H1 (cell line): ENCODE results near the gene ACAA1. TPM values are rescaled to one million over a fixed set of nuclear protein-coding genes. Genes with fewer than 3 reads are reported as not detected.

Experiments
- CTCF ChIA-PET: fragments of 300-600 bp; sonication (Branson Sonifier 250); formaldehyde crosslinking; loops from one replicate; lab custom pipeline; 2021; ENCODE audit not compliant: partially characterized antibody; lab: Charles Lee
- POLR2A ChIA-PET: fragments of 300-600 bp; sonication (Branson Sonifier 250); formaldehyde crosslinking; loops from one replicate; lab custom pipeline; 2021; ENCODE audit warnings: inconsistent platforms; ENCODE audit not compliant: partially characterized antibody; lab: Charles Lee
- DNase-seq, 2 experiments: peaks; one replicate each; pipeline versions ENCODE4 v3.0.0 to v3.0.0-alpha.2; 2010 to 2022; ENCODE audit warnings: low spot score in 2 of 2, low read depth in 1 of 2, mixed read lengths in 1 of 2
- FAIRE-seq: peaks from 2 replicates; lab custom pipeline; 2011; peaks lifted over from hg19 to GRCh38; lab: Jason Lieb, UNC
- H2AFZ ChIP-seq: 2 replicates; pipeline ENCODE4 v1.8.1; 2012; ENCODE audit warnings: low read length, inconsistent platforms
- H2AK5ac ChIP-seq: 2 replicates; pipeline ENCODE4 v1.6.1; 2013; ENCODE audit warnings: low read depth, low read length
- H2BK120ac ChIP-seq: replicated peaks from 2 replicates; pipeline ENCODE3; 2013; ENCODE audit warnings: low read depth, low read length, inconsistent platforms
- H2BK12ac ChIP-seq: 2 replicates; pipeline ENCODE4 v1.6.1; 2013; ENCODE audit warnings: low read depth, low read length
- H2BK15ac ChIP-seq: 2 replicates; pipeline ENCODE4 v1.6.1; 2013; ENCODE audit warnings: low read length
- H2BK20ac ChIP-seq: 2 replicates; pipeline ENCODE4 v1.6.1; 2013; ENCODE audit warnings: low read length
- H2BK5ac ChIP-seq: 2 replicates; pipeline ENCODE4 v1.6.1; 2013; ENCODE audit warnings: low read depth, low read length
- H3K14ac ChIP-seq: 2 replicates; pipeline ENCODE4 v1.6.1; 2013; ENCODE audit warnings: inconsistent platforms; ENCODE audit not compliant: insufficient read length
- H3K18ac ChIP-seq: 2 replicates; pipeline ENCODE4 v1.6.1; 2013; ENCODE audit warnings: low read length; ENCODE audit errors: extremely low read depth
- H3K23ac ChIP-seq: 2 replicates; pipeline ENCODE4 v1.6.1; 2013; ENCODE audit warnings: inconsistent platforms; ENCODE audit not compliant: insufficient read length
- H3K23me2 ChIP-seq: 2 replicates; pipeline ENCODE4 v1.6.1; 2013; ENCODE audit warnings: low read depth, low read length
- H3K27ac ChIP-seq: 2 replicates; pipeline ENCODE4 v1.6.1; 2011; ENCODE audit warnings: low read depth, low read length, inconsistent platforms
- H3K27me3 ChIP-seq, 4 experiments: replicated peaks in 1 of 4; 1 replicate in 1 of 4; 2 replicates in 3 of 4; pipeline versions ENCODE4 v1.6.1 to v1.8.1; 2011 to 2013; ENCODE audit warnings: low read length in 3 of 4, mild to moderate bottlenecking in 3 of 4, inconsistent platforms in 2 of 4, mixed read lengths in 2 of 4, moderate library complexity in 1 of 4; ENCODE audit not compliant: control insufficient read depth in 3 of 4, insufficient read depth in 3 of 4; ENCODE audit errors: extremely low read depth in 1 of 4
- H3K36me3 ChIP-seq, 4 experiments: 2 replicates each; pipeline versions ENCODE4 v1.6.1 to v1.8.1; 2011 to 2013; ENCODE audit warnings: mild to moderate bottlenecking in 4 of 4, low read length in 3 of 4, moderate library complexity in 2 of 4, control low read depth in 1 of 4, inconsistent platforms in 1 of 4; ENCODE audit not compliant: insufficient read depth in 4 of 4, control insufficient read depth in 2 of 4
- H3K4ac ChIP-seq: replicated peaks from 2 replicates; pipeline ENCODE3; 2013; ENCODE audit warnings: low read length, low read depth, mixed read lengths, inconsistent platforms; ENCODE audit not compliant: insufficient read length
- H3K4me1 ChIP-seq, 4 experiments: replicated peaks in 1 of 4; 1 replicate in 1 of 4; 2 replicates in 3 of 4; pipeline versions ENCODE4 v1.6.1 to v1.8.1; 2011 to 2013; ENCODE audit warnings: low read length in 3 of 4, inconsistent platforms in 2 of 4, mixed read lengths in 1 of 4; ENCODE audit not compliant: insufficient read depth in 4 of 4, control insufficient read depth in 3 of 4
- H3K4me2 ChIP-seq, 2 experiments: 2 replicates each; pipeline versions ENCODE4 v1.6.1 to v1.8.1; 2011 to 2013; ENCODE audit warnings: low read depth in 2 of 2, low read length in 2 of 2, control low read depth in 1 of 2, inconsistent platforms in 1 of 2, mild to moderate bottlenecking in 1 of 2; ENCODE audit not compliant: insufficient read depth in 1 of 2
- H3K4me3 ChIP-seq, 4 experiments: fragments of 200-600, 300-600 bp in 1 of 4; sonication (generic), shearing (Covaris generic), sonication (Bioruptor Twin) in 1 of 4; 2 replicates each; pipeline versions ENCODE4 v1.5.1 to v1.8.1; 2011 to 2016; ENCODE audit warnings: low read length in 4 of 4, low read depth in 3 of 4, control low read depth in 2 of 4, inconsistent platforms in 2 of 4, mild to moderate bottlenecking in 2 of 4, mixed read lengths in 1 of 4, moderate library complexity in 1 of 4; ENCODE audit not compliant: insufficient read depth in 2 of 4; ENCODE audit errors: extremely low read depth in 1 of 4
- H3K56ac ChIP-seq: replicated peaks from 2 replicates; pipeline ENCODE3; 2013; ENCODE audit warnings: low read depth, mild to moderate bottlenecking, mixed read lengths, low read length, inconsistent platforms; ENCODE audit not compliant: insufficient read length
- H3K79me1 ChIP-seq: 2 replicates; pipeline ENCODE4 v1.6.1; 2013; ENCODE audit warnings: low read depth, low read length, control low read depth
- H3K79me2 ChIP-seq, 2 experiments: 2 replicates each; pipeline versions ENCODE4 v1.6.1 to v1.8.1; 2012 to 2013; ENCODE audit warnings: low read length in 2 of 2, mild to moderate bottlenecking in 2 of 2, inconsistent platforms in 1 of 2; ENCODE audit not compliant: insufficient read depth in 2 of 2, control insufficient read depth in 1 of 2
- H3K9ac ChIP-seq, 4 experiments: replicated peaks in 1 of 4; 1 replicate in 1 of 4; 2 replicates in 3 of 4; pipeline versions ENCODE4 v1.6.1 to v1.8.1; 2011 to 2013; ENCODE audit warnings: low read depth in 3 of 4, low read length in 3 of 4, control low read depth in 2 of 4, mild to moderate bottlenecking in 2 of 4, moderate library complexity in 2 of 4, inconsistent platforms in 1 of 4; ENCODE audit errors: extremely low read depth in 1 of 4
- H3K9me3 ChIP-seq, 2 experiments: 2 replicates each; pipeline versions ENCODE4 v1.6.1 to v1.8.1; 2012 to 2013; ENCODE audit warnings: mild to moderate bottlenecking in 2 of 2, moderate library complexity in 2 of 2, control low read depth in 1 of 2, inconsistent platforms in 1 of 2, low read depth in 1 of 2, low read length in 1 of 2, mixed read lengths in 1 of 2; ENCODE audit not compliant: insufficient read depth in 2 of 2
- H4K20me1 ChIP-seq, 2 experiments: replicated peaks in 1 of 2; 2 replicates each; pipeline versions ENCODE3 to v1.8.1; 2011 to 2013; ENCODE audit warnings: inconsistent platforms in 2 of 2, low read length in 2 of 2, mild to moderate bottlenecking in 1 of 2; ENCODE audit not compliant: insufficient read depth in 2 of 2, control insufficient read depth in 1 of 2
- H4K5ac ChIP-seq: 2 replicates; pipeline ENCODE4 v1.6.1; 2013; ENCODE audit warnings: low read length, low read depth, mixed read lengths, inconsistent platforms; ENCODE audit not compliant: insufficient read length
- H4K8ac ChIP-seq: 2 replicates; pipeline ENCODE4 v1.8.0; 2013; ENCODE audit warnings: mild to moderate bottlenecking, moderate library complexity, low read length, inconsistent platforms; ENCODE audit not compliant: insufficient read depth; ENCODE audit errors: extremely low read depth
- H4K91ac ChIP-seq: replicated peaks from 2 replicates; pipeline ENCODE3; 2013; ENCODE audit warnings: low read length, mixed read lengths, inconsistent platforms; ENCODE audit not compliant: insufficient read length
- CREB1 ChIP-seq: IDR thresholded peaks from 2 replicates; pipeline ENCODE4 v1.6.1; 2012; ENCODE audit warnings: inconsistent platforms
- FOSL1 ChIP-seq: IDR thresholded peaks from 2 replicates; pipeline ENCODE4 v1.6.1; 2011; ENCODE audit warnings: mild to moderate bottlenecking, low read depth, low read length, moderate library complexity; ENCODE audit not compliant: insufficient read depth
- HDAC2 ChIP-seq, 2 experiments: fragments of 300-600 bp in 1 of 2; sonication (generic) in 1 of 2; IDR thresholded peaks; 2 replicates each; pipeline ENCODE4 v1.6.1; 2011 to 2012; ENCODE audit warnings: low read depth in 2 of 2, low read length in 2 of 2, mild to moderate bottlenecking in 2 of 2, moderate library complexity in 2 of 2, borderline replicate concordance in 1 of 2, inconsistent platforms in 1 of 2
- JUND ChIP-seq: IDR thresholded peaks from 2 replicates; pipeline ENCODE4 v1.6.1; 2011; ENCODE audit warnings: mild to moderate bottlenecking, improper control_type of control experiment, low read length
- MAFK ChIP-seq: IDR thresholded peaks from 2 replicates; pipeline ENCODE4 v1.6.1; 2012; ENCODE audit warnings: low read depth, mild to moderate bottlenecking, improper control_type of control experiment, low read length
- PHF8 ChIP-seq: fragments of 200-600 bp; sonication (generic); conservative IDR thresholded peaks from 2 replicates; pipeline ENCODE4 v1.7.1; 2012; ENCODE audit warnings: low read depth, mild to moderate bottlenecking, inconsistent platforms, low read length, moderate library complexity
- POU5F1 ChIP-seq: IDR thresholded peaks from 2 replicates; pipeline ENCODE4 v1.6.1; 2011; ENCODE audit warnings: low read depth, mild to moderate bottlenecking, low read length, moderate library complexity
- RFX5 ChIP-seq: IDR thresholded peaks from 2 replicates; pipeline ENCODE4 v1.6.1; 2011; ENCODE audit warnings: low read depth, low read length, improper control_type of control experiment, borderline replicate concordance
- RXRA ChIP-seq: IDR thresholded peaks from 2 replicates; pipeline ENCODE4 v1.6.1; 2011; ENCODE audit warnings: low read depth, mild to moderate bottlenecking, low read length, moderate library complexity; ENCODE audit not compliant: insufficient read depth
- SIX5 ChIP-seq: IDR thresholded peaks from 2 replicates; pipeline ENCODE4 v1.6.1; 2011; ENCODE audit warnings: mild to moderate bottlenecking, low read depth, low read length
- SP1 ChIP-seq: IDR thresholded peaks from 2 replicates; pipeline ENCODE4 v1.6.1; 2011; ENCODE audit warnings: low read depth, low read length
- WGBS, 2 experiments: shearing (Covaris generic) in 1 of 2; methylation state at CpG; one replicate each; pipeline versions ENCODE4 v1.1.6 to v1.1.7; 2013 to 2015; ENCODE audit warnings: low lambda C conversion rate in 2 of 2, mixed read lengths in 2 of 2, inconsistent platforms in 1 of 2, low coverage in 1 of 2, missing lambda C conversion rate in 1 of 2; ENCODE audit not compliant: insufficient replicate concordance in 2 of 2, insufficient coverage in 1 of 2, insufficient read length in 1 of 2; ENCODE audit errors: extremely low coverage in 1 of 2, missing lambda C conversion rate in 1 of 2; 5-methylcytosine and 5-hydroxymethylcytosine counted together
- polyA plus RNA-seq, 7 experiments: library from polyadenylated mRNA; depleted of rRNA in 3 of 7; stranded (reverse) in 5 of 7; unstranded in 2 of 7; fragments of >200 nt in 5 of 7; fragments of 200-250 nt in 2 of 7; gene quantifications; 1 replicate in 5 of 7; 2 replicates in 1 of 7; 4 replicates in 1 of 7; pipeline versions ENCODE4 v1.2.1 to v1.2.3, GENCODE V29; 2011 to 2013; ENCODE audit warnings: missing spikeins in 2 of 7, mixed read lengths in 2 of 7
- total RNA-seq: library from RNA; stranded (reverse); fragmentation: NEBNext Ultra II Directional; extraction: Animal tissue kit (Norgen Biotek cat#: 25700); gene quantifications from 2 replicates; pipeline ENCODE4 v1.2.1, GENCODE V29; 2021

ACAA1 gene
- total and polyA plus RNA-seq, 2 of the 8 experiments (the other 6 are each of a cell fraction or from before 2014, with no cell fraction given), result 23.1 to 34.8 TPM

DNA sequence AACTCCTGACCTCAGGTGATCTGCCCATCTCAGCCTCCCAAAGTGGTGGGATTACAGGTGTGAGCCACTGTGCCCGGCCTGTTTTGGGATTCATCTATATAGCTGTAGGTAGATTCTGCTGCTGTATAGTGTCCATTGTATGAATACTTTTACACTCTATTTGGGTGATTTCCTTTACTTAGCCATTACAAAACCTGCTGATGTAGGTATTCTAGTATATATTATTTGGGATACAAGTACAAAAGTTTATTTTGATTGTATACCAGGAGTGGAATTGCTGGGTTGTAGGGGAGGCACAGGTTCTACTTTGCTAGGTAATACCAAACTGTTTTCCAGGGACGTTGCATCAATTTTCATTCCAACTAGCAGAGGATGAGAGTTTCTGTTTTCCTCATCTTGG, 18.9 kb upstream of the ACAA1 start:
- Histone ChIP-seq H3K18ac (no peak overlapping the region), H3K79me1 (no peaks in the 10 kb centered on the region), H2BK12ac (no peak overlapping the region), H3K4me2 (no peak overlapping the region), H3K23ac (no peak overlapping the region), H3K4me3 (no peak overlapping the region), H3K27ac (no peak overlapping the region), H4K91ac (no peak overlapping the region), H2BK5ac (no peak overlapping the region), H3K14ac (no peak overlapping the region), H2BK15ac (no peak overlapping the region), H3K9me3 (no peaks in the 10 kb centered on the region), H3K79me2 (no peaks in the 10 kb centered on the region), H3K36me3 (no peaks in the 10 kb centered on the region), H2AFZ (no peak overlapping the region), H4K8ac (no peak overlapping the region), H3K9ac (no peak overlapping the region), H2AK5ac (no peak overlapping the region), H3K4me1 (no peaks in the 10 kb centered on the region; a peak in 1 of 7 replicates), H3K56ac (no peak overlapping the region), H2BK120ac (no peak overlapping the region), H2BK20ac (no peak overlapping the region), H3K4ac (no peak overlapping the region), H3K27me3 (no peaks in the 10 kb centered on the region), H3K23me2 (no peaks in the 10 kb centered on the region), H4K20me1 (no peaks in the 10 kb centered on the region), H4K5ac (no peak overlapping the region)
- ChIA-PET CTCF (interaction anchor here (1.4 to 10.9 kb wide), 2 partner anchors 16 to 23 kb away, joined by 3 to 52 read pairs; partner anchors contain the start of genes ACAA1 and MYD88), POLR2A (interaction anchor here (2.7 kb wide), 1 partner anchor 10 kb away, joined by 11 read pairs; the partner anchor contains the start of gene OXSR1)
- WGBS, 2 experiments, result 84% methylated on average over 2 of the region's 2 CpGs; no CpG with 5 or more reads in 1 of the 2 experiments
- TF ChIP-seq CREB1, result no peak
- TF ChIP-seq JUND, result no peak
- TF ChIP-seq MAFK, result no peak
- TF ChIP-seq FOSL1, result no peak
- no peak for TF ChIP-seq HDAC2 (IDR thresholded peaks at IDR 0.05; ENCODE audit: borderline replicate concordance in 1 of 2, low read depth in 2 of 2, low read length in 2 of 2)
- TF ChIP-seq SP1, result no peak
- no peak for TF ChIP-seq SIX5
- no peak for TF ChIP-seq POU5F1
- TF ChIP-seq RXRA, result no peak
- TF ChIP-seq RFX5, result no peak
- TF ChIP-seq PHF8, result no peak
- DNase-seq (no peak), FAIRE-seq (no peak)
